Gastroesophageal sphincter (tissue), 4 donors: ENCODE results near the gene VWA3B. TPM values are rescaled to one million over a fixed set of nuclear protein-coding genes. Genes with fewer than 3 reads are reported as not detected.

Experiments used
- ATAC-seq: fragments of 150-250 bp; one replicate; pipeline ENCODE4 v1.9.1; 2016; ENCODE audit warnings: mild to moderate bottlenecking, moderate library complexity
- H3K27ac ChIP-seq, 4 donors: fragments of 200-600 bp; sonication (generic) in 3 of 4; 1 replicate in 3 of 4; 2 replicates in 1 of 4; pipeline ENCODE4 v1.5.1; 2016 to 2019
- H3K27me3 ChIP-seq: fragments of 200-600 bp; sonication (generic); one replicate; pipeline ENCODE4 v1.5.1; 2019
- H3K36me3 ChIP-seq, 2 donors: fragments of 200-600 bp; sonication (generic); one replicate each; pipeline ENCODE4 v1.5.1; 2019; ENCODE audit warnings: control low read depth in 1 of 2
- H3K4me1 ChIP-seq, 3 donors: fragments of 200-600 bp; sonication (generic); 1 replicate in 2 of 3; 2 replicates in 1 of 3; pipeline ENCODE4 v1.5.1; 2016 to 2019; ENCODE audit warnings: control low read depth in 2 of 3
- H3K4me3 ChIP-seq, 2 donors: fragments of 200-600 bp; sonication (generic); one replicate each; pipeline ENCODE4 v1.5.1; 2019; ENCODE audit warnings: mild to moderate bottlenecking in 1 of 2, moderate library complexity in 1 of 2
- H3K9me3 ChIP-seq, 3 donors: fragments of 200-600 bp; sonication (generic); one replicate each; pipeline ENCODE4 v1.5.1; 2017 to 2019; ENCODE audit warnings: control low read depth in 2 of 3
- EP300 ChIP-seq: sonication (generic); formaldehyde crosslinking; IDR thresholded peaks from one replicate; pipeline ENCODE4 v1.6.1; 2017; ENCODE audit warnings: antibody characterized with exemption, mild to moderate bottlenecking
- POLR2A ChIP-seq, 2 donors: fragments of 450-650 bp; IDR thresholded peaks; one replicate each; pipeline ENCODE4 v1.6.1; 2017; ENCODE audit warnings: antibody characterized with exemption in 2 of 2, mild to moderate bottlenecking in 2 of 2, moderate library complexity in 1 of 2
- POLR2AphosphoS5 ChIP-seq: sonication (generic); formaldehyde crosslinking; IDR thresholded peaks from one replicate; pipeline ENCODE4 v1.6.1; 2017; ENCODE audit warnings: antibody characterized with exemption
- WGBS, 2 donors: methylation state at CpG; one replicate each; pipeline ENCODE4 v1.1.5; 2018; ENCODE audit warnings: low coverage in 1 of 2; 5-methylcytosine and 5-hydroxymethylcytosine counted together
- total RNA-seq, 4 donors: library from RNA; depleted of rRNA; stranded (reverse); fragments of >200 nt; gene quantifications; one replicate each; pipeline ENCODE4 v1.1.0, GENCODE V29; 2016
- TF ChIP-seq, protein P1 (sequence below), 4 experiments: fragments of 200-600 bp in 2 of 4; fragments of 450-650 bp in 2 of 4; sonication (generic) in 1 of 4; IDR thresholded peaks; one replicate each; pipeline ENCODE4 v1.5.1; 2017 to 2019; ENCODE audit warnings: antibody characterized with exemption in 4 of 4, mild to moderate bottlenecking in 2 of 4, moderate library complexity in 2 of 4

Gene VWA3B
- total RNA-seq, 4 donors from 2014 or later, result not detected

DNA sequence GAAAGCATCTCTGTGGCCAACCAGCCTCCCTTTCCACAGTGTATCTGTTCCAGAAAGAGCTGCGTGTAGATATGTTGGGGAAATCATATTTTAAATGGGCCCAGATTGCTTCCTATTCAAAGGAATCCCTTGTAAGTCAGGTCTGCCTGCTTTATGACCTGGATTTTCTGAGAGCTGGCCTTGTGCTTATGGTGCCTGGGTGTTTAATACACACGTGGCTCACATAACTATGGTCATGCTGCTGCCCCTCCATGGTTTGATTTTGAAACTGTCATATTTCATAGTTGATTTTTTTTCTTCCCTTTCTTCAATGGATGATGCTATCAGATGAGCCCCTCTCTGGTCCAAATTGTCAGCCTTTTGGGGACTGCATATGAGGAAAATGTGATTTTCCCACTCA is 147.8 kb downstream of the VWA3B start:
- Histone ChIP-seq H3K9me3 (no peaks in the 10 kb centered on the region), H3K27me3 (no peaks in the 10 kb centered on the region), H3K4me3 (no peak overlapping the region), H3K36me3 (no peaks in the 10 kb centered on the region), H3K27ac (no peak overlapping the region), H3K4me1 (no peaks in the 10 kb centered on the region)
- WGBS, 2 donors, result 36 to 62% methylated on average over 2 of the region's 2 CpGs
- no peak for ATAC-seq
- TF ChIP-seq, protein P1, sequence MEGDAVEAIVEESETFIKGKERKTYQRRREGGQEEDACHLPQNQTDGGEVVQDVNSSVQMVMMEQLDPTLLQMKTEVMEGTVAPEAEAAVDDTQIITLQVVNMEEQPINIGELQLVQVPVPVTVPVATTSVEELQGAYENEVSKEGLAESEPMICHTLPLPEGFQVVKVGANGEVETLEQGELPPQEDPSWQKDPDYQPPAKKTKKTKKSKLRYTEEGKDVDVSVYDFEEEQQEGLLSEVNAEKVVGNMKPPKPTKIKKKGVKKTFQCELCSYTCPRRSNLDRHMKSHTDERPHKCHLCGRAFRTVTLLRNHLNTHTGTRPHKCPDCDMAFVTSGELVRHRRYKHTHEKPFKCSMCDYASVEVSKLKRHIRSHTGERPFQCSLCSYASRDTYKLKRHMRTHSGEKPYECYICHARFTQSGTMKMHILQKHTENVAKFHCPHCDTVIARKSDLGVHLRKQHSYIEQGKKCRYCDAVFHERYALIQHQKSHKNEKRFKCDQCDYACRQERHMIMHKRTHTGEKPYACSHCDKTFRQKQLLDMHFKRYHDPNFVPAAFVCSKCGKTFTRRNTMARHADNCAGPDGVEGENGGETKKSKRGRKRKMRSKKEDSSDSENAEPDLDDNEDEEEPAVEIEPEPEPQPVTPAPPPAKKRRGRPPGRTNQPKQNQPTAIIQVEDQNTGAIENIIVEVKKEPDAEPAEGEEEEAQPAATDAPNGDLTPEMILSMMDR (IDR thresholded peaks at IDR 0.05), result no peak

DNA sequence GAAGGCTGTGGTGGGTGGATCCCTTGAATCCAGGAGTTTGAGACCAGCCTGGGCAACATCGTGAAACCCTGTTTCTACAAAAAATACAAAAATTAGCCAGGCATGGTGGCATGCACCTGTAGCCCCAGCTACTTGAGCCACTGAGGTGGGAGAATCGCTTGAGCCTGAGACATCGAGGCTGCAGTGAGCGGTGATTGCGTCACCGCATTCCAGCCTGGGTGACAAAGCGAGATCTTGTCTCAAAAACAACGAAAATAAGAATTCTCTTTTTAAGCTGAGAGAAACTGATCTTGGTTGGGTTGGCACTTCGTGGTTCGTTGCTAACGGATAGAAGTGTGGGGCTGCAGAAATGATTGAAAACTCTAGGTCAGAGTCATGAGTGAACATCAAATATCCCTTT is 150.0 kb downstream of the VWA3B start:
- no peak overlapping the region for H3K27ac ChIP-seq
- no peaks in the 10 kb centered on the region for H3K4me1 ChIP-seq
- H3K4me3 ChIP-seq, result no peak overlapping the region
- no peaks in the 10 kb centered on the region for H3K36me3 ChIP-seq
- H3K9me3 ChIP-seq, result no peaks in the 10 kb centered on the region
- WGBS, 2 donors, result 91% methylated on average over 8 to 10 of the region's 11 CpGs
- H3K27me3 ChIP-seq, result no peaks in the 10 kb centered on the region
- TF ChIP-seq EP300, result no peak
- no peak for TF ChIP-seq POLR2A (IDR thresholded peaks at IDR 0.05)
- no peak for TF ChIP-seq POLR2AphosphoS5
- TF ChIP-seq, protein P1 (IDR thresholded peaks at IDR 0.05), result no peak
- no peak for ATAC-seq

DNA sequence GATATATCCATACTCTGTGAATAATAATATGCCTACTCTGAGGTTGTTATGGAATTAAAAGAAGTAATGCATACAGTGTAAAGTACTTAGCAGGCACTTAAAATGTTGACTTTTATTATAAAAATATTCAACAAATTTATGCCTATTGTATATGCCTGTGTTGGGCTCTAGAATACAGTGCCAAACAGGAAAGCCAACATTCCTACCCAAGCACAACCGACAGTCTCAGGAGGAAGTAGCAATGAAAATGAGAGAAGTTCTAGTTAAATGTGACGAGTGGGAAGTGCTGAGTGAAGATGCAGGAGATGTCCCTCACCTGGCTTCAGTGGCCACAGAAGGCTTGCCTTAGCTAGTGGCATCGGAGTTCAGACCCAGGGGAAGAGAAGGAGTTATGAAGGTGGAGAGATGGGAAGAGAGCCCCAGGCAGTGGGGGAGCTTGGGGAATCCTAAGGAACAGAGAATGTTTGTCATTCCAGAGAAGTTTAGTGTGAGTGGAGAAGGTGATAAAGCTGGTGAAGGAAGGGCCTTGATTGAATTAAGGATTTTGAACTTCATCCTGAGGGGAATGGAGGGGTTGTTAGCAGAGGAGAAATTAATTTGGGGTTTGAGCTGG is 153.9 kb downstream of the VWA3B start:
- no peak overlapping the region for H3K4me3 ChIP-seq
- ATAC-seq, result no peak
- no peaks in the 10 kb centered on the region for H3K27me3 ChIP-seq
- no peaks in the 10 kb centered on the region for H3K4me1 ChIP-seq
- H3K9me3 ChIP-seq, result no peaks in the 10 kb centered on the region
- no peak for TF ChIP-seq EP300
- TF ChIP-seq POLR2A (IDR thresholded peaks at IDR 0.05), result no peak
- H3K27ac ChIP-seq, result no peak overlapping the region
- H3K36me3 ChIP-seq, result no peaks in the 10 kb centered on the region
- WGBS, 2 donors, result 71 to 85% methylated on average over 2 to 3 of the region's 3 CpGs

DNA sequence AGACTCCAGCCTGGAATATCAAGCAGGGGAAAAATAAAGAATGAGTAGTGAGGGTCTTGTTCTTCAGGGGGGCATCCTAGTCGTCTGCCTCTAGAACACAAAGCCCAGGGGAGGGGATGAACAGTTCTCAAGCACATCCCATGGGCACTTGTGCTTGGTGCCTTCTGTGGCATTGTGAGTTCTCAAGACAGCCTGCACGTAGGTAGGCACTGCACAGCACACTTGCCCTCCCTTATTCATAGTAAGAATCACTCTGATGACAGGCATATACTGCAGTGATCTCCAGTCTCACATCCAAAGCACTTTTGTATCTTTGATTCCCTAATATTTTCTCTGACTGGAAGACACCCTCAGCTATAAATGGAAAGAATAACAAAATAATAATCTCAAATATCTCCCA is 154.6 kb downstream of the VWA3B start:
- H3K27ac ChIP-seq, result no peak overlapping the region
- TF ChIP-seq, protein P1 (IDR thresholded peaks at IDR 0.05), result no peak
- TF ChIP-seq EP300 (no peak), POLR2AphosphoS5 (no peak), POLR2A (IDR thresholded peaks at IDR 0.05) (no peak)
- H3K4me1 ChIP-seq, result no peaks in the 10 kb centered on the region
- no peak for ATAC-seq
- H3K4me3 ChIP-seq, result no peak overlapping the region
- no peaks in the 10 kb centered on the region for H3K9me3 ChIP-seq
- no peaks in the 10 kb centered on the region for H3K36me3 ChIP-seq
- whole genome bisulfite sequencing, 2 donors, result 53 to 60% methylated on average over 1 to 2 of the region's 2 CpGs
- H3K27me3 ChIP-seq, result no peaks in the 10 kb centered on the region

DNA sequence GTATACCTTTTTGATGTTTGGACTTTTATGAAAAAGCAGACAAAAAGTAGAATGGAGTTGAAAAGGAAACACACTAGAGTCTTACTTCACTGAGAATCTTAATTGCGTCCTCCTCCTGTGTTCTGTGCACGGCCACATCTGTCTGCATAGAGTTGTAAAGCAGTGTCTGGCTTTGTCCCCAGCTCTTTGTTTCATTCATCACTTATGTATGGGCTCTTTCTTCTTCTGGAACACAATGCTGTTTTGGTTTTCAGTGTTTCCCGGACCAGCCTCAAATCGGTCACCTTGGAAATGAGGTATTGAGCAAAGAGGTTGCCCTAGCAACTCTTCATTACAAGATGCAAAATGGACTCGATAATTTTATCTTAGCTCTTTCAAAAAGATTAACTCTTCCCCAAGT is 155.0 kb downstream of the VWA3B start:
- no peaks in the 10 kb centered on the region for H3K4me1 ChIP-seq
- H3K36me3 ChIP-seq, result no peaks in the 10 kb centered on the region
- peaks cover 0 to 3% (median 0%) of the 10 kb centered on the region in 3 donors for H3K9me3 ChIP-seq
- no peaks in the 10 kb centered on the region for H3K27me3 ChIP-seq
- H3K27ac ChIP-seq, result no peak overlapping the region
- ATAC-seq, result no peak
- no peak for TF ChIP-seq POLR2A (IDR thresholded peaks at IDR 0.05)
- TF ChIP-seq POLR2AphosphoS5, result no peak
- TF ChIP-seq EP300, result no peak
- TF ChIP-seq, protein P1 (IDR thresholded peaks at IDR 0.05), result no peak
- WGBS, 2 donors, result 76 to 78% methylated on average over 5 of the region's 5 CpGs
- H3K4me3 ChIP-seq, result no peak overlapping the region
